Measurements from ENCODE around the gene ITPKB. TPM values are rescaled to one million over a fixed set of nuclear protein-coding genes. Genes with fewer than 3 reads are reported as not detected.

Gene ITPKB
- total RNA-seq, 1 donor from 2014 or later, result 24.8 TPM

GRCh38 chr1:226651041-226651731 lies 87.9 kb downstream of the ITPKB start:
- no peak for DNase-seq (ENCODE audit: missing footprints)
- intact Hi-C loops (cut with DNase I), result no loop called here
- ATAC-seq, result no peak

GRCh38 chr1:226650236-226650841 lies 88.7 kb downstream of the ITPKB start:
- ATAC-seq, result no peak
- no peak for DNase-seq (ENCODE audit: missing footprints)
- intact Hi-C loops (cut with DNase I), result no loop called here

- intact Hi-C loops (cut with DNase I), result loop anchor here (5.0 kb wide), 1 partner anchor 33 kb away; no protein-coding TSS in a partner anchor
- no peak for ATAC-seq
- no peak for DNase-seq (ENCODE audit: missing footprints)
Observed at GRCh38 chr1:226649780-226650179, 89.3 kb downstream of the ITPKB start.

GRCh38 chr1:226649244-226649643 lies 89.8 kb downstream of the ITPKB start:
- intact Hi-C loops (cut with DNase I), result loop anchor here (5.0 kb wide), 1 partner anchor 33 kb away; no protein-coding TSS in a partner anchor
- ATAC-seq (no peak), DNase-seq (ENCODE audit: missing footprints) (no peak)

- no peak for ATAC-seq
- no peak for DNase-seq (ENCODE audit: missing footprints)
- intact Hi-C loops (cut with DNase I), result loop anchor here (5.0 kb wide), 1 partner anchor 34 kb away; no protein-coding TSS in a partner anchor
Observed at GRCh38 chr1:226648421-226648820, 90.7 kb downstream of the ITPKB start.

GRCh38 chr1:226647719-226648118 lies 91.4 kb downstream of the ITPKB start:
- no peak for ATAC-seq
- DNase-seq (ENCODE audit: missing footprints), result no peak
- intact Hi-C loops (cut with DNase I), result loop anchor here (5.0 kb wide), 1 partner anchor 35 kb away; no protein-coding TSS in a partner anchor

- ATAC-seq, result no peak
- peak; percentile 39 for DNase-seq (ENCODE audit: missing footprints)
- intact Hi-C loops (cut with DNase I), result loop anchor here (5.0 kb wide), 1 partner anchor 35 kb away; no protein-coding TSS in a partner anchor
Observed at GRCh38 chr1:226646870-226647449, 92.1 kb downstream of the ITPKB start.

- DNase-seq (ENCODE audit: missing footprints), result peak; percentile 45
- no peak for ATAC-seq
- intact Hi-C loops (cut with DNase I), result loop anchor here (5.0 kb wide), 1 partner anchor 36 kb away; no protein-coding TSS in a partner anchor
Observed at GRCh38 chr1:226646026-226646869, 92.8 kb downstream of the ITPKB start.

GRCh38 chr1:226645279-226645976 lies 93.7 kb downstream of the ITPKB start:
- intact Hi-C loops (cut with DNase I), result loop anchor here (5.0 kb wide), 1 partner anchor 37 kb away; no protein-coding TSS in a partner anchor
- DNase-seq (ENCODE audit: missing footprints), result peak; percentile 30

GRCh38 chr1:226644541-226645176 lies 94.4 kb downstream of the ITPKB start:
- ATAC-seq (no peak), DNase-seq (ENCODE audit: missing footprints) (peak; percentile 57)
- intact Hi-C loops (cut with DNase I), result loop anchor here (5.0 kb wide), 1 partner anchor 38 kb away; no protein-coding TSS in a partner anchor

More at GRCh38 chr1:226645279-226645976, 93.7 kb downstream of the ITPKB start:
- peak; percentile 36 for ATAC-seq

- peak; percentile 68 for DNase-seq (ENCODE audit: missing footprints)
- no peak for ATAC-seq
- intact Hi-C loops (cut with DNase I), result no loop called here
Observed at GRCh38 chr1:226643611-226644540, 95.2 kb downstream of the ITPKB start.

GRCh38 chr1:226643177-226643576 lies 95.9 kb downstream of the ITPKB start:
- intact Hi-C loops (cut with DNase I), result no loop called here
- ATAC-seq, result peak; percentile 36
- peak; percentile 62 for DNase-seq (ENCODE audit: missing footprints)

- DNase-seq (ENCODE audit: missing footprints), result peak; percentile 41
- ATAC-seq, result no peak
- intact Hi-C loops (cut with DNase I), result no loop called here
Observed at GRCh38 chr1:226642421-226642820, 96.7 kb downstream of the ITPKB start.

GRCh38 chr1:226641671-226642231 lies 97.3 kb downstream of the ITPKB start:
- ATAC-seq (no peak), DNase-seq (ENCODE audit: missing footprints) (peak; percentile 66)
- intact Hi-C loops (cut with DNase I), result no loop called here

- no peak for ATAC-seq
- DNase-seq (ENCODE audit: missing footprints), result peak; percentile 26
- intact Hi-C loops (cut with DNase I), result no loop called here
Observed at GRCh38 chr1:226640321-226641136, 98.6 kb downstream of the ITPKB start.
